8988T (cell line): ENCODE results near the gene PLEKHG4B.
A peak's percentile ranks its signal among the peaks of the same experiment; 100 is the strongest.
"Not testable (repeated sequence)": the region's sequence is repeated elsewhere in the genome, so short reads cannot be mapped to it uniquely, and the experiment has no call there.

Source experiments
- DNase-seq: peaks from one replicate; pipeline ENCODE4 v3.0.0; 2011

The PLEKHG4B gene

DNA sequence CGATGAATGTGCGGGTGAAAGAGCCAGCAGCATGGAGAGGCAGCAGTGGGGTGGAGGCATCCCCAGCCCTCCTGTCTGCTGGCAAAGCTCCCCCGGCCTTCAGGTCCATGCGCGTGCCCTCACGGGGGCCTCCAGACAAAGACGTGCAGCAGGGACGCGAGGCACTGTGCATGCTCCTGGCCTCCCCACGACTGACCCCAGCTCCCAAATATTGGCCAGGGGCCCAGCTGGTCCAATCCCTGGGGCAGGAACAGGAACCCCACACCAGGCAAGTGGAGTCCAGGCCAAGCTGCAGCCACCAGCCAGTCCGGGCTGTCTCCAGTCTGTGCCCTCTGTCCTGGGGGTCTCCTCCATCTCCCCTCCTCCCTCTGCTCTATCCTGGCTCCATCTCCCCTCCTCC is 65.8 kb downstream of the PLEKHG4B start:
- DNase-seq = no peak

DNA sequence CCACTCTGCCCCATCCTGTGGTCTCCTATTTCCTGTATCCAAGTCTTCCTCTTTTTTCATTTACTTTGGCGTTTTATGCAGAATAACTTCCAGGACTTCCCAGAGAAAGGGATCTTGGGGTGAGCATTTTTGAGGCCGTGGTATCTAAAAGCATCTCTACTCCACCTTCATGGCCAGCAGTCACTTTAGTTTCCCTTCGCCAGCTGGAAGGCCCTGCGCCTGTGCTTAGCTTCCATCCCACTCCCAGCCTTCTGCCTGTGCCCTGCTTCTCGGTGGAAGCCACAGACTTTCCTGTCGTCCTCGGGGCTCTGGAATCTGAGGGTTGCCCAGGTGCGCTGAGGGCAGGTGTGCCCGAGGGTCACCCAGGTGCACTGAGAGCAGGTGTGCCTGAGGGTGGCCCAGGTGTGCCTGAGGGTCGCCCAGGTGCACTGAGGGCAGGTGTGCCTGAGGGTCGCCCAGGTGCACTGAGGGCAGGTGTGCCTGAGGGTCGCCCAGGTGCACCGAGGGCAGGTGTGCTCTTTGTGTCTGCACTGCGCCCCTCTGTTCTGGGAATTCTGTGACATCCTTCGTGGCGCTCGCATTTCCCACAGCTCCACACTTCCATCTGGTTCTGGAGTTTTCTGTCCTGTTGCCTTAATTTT is 67.0 kb downstream of the PLEKHG4B start:
- no peak for DNase-seq

DNA sequence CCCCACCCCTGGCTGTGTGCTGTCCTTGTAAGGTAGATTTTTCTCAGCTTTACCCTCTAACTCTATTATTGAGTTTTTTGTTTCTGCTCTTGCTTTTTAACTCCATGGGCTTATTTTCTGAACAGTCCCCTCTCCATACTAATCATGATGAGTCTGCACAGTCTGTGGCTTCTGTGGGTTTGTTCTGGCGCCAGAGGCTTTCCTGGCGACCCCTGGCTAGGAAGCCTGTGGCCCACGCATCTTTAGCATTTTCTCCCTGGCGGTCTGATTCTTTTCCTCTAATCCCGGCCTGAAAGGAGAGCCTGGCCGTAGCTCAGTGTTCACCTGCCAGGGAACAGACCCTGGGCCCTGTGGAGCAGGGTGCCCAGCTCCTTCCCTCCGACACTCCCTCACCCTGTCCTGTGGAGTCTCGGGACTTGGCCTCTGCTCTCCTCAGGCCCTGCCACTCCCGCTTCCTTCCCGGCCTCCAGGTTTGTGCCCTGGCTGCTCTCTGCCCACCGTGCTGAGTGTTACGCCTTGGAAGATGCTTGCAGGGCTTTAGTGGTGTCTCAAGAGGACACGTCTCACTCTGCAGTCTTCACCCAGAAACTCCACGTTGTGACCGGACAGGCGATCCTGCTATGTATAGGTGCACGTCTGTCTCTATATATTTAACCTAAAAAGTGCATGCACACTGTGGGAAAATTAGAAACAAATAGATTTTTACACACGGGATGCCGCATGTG is 67.6 kb downstream of the PLEKHG4B start:
- peak; percentile 27 for DNase-seq

DNA sequence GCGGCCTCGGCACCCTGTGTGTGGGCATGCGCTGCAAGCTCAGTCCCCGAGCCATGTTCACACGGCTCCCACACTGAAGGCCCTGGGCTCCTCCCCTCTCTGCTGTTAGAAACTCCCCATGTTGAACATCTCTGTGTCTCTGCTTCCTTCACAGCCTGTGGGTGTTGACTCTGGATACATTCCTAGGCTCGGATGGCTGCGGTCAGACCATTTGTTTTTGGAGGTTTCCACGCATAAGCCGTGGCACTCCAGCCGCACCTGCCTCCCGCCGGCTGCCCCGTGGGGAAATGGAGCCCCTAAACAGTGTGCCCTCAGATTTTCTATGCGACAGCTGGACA is 68.2 kb downstream of the PLEKHG4B start:
- peak; percentile 21 for DNase-seq

DNA sequence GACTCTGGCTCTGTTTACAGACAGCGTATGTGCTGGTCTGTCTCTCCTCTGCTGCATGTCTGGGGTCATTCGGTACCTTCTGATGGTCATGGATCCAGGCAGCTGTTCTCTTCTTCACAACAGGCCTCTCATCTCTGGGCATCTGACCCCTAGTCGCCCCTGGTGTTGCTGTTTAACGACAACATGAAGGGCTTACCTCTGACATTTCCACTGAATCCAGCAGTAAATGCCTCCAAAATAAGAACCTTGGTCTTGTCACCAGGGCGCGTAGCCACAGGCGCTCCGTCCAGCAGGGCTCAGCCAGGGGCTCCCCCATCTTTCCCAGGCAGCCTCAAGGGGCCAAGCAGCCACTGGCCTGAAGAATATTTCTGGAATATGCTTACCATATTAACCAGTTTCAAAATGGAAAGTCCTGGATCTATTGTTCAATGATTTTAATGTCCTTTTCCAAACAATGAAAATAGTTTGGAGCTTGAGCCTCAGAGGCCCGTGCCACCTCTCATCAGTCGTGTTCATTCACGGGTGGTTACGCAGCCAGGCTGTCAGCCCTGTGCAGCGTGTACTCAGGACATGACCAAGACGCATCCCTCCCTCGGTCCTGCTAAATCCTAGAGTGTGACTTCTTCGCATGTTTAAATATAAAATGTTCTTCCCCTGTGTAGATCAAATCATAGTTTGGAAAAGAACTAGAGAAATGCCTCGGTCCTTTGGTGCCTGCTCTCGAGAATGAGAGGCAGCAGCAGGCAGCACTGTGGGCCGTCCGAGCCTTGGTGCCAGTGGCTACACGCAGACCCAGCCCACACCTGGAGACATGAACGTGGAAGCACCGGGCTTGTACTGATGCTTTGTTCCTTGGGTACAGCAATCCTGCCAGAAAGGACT is 69.2 kb downstream of the PLEKHG4B start:
- DNase-seq = no peak

DNA sequence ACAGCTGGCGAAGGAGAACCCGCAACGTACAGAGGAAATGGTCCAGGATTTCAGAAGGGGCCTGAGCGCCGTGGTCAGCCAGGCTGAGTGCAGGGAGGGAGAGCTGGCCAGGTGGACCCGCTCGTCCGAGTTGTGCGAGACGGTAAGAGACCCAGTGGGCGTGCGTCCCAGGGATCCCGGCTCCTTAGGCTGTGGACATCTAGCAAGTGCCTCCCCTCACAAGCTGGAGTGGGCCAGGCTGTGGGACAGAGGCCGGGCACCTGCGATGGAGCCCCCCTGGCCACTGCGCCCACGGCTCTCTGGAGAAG is 69.8 kb downstream of the PLEKHG4B start:
- DNase-seq = no peak

DNA sequence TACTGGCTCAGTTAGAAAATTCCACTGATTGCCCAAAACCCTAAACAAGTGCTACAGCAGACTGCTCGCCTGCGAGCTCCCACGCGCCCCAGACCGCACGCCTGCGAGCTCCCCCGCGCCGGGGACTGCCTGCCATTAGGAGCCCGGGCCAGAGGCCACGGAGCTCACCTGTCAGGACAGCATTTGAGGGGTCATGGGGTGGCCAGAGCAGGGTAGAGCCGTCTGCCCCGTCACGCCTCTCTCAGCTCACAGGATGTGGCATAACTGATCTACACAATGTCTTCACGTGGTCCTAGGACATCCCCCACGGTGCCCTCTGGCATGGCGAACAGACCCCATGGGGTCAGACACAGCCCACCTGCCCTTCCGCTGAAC is 70.2 kb downstream of the PLEKHG4B start:
- DNase-seq = no peak

DNA sequence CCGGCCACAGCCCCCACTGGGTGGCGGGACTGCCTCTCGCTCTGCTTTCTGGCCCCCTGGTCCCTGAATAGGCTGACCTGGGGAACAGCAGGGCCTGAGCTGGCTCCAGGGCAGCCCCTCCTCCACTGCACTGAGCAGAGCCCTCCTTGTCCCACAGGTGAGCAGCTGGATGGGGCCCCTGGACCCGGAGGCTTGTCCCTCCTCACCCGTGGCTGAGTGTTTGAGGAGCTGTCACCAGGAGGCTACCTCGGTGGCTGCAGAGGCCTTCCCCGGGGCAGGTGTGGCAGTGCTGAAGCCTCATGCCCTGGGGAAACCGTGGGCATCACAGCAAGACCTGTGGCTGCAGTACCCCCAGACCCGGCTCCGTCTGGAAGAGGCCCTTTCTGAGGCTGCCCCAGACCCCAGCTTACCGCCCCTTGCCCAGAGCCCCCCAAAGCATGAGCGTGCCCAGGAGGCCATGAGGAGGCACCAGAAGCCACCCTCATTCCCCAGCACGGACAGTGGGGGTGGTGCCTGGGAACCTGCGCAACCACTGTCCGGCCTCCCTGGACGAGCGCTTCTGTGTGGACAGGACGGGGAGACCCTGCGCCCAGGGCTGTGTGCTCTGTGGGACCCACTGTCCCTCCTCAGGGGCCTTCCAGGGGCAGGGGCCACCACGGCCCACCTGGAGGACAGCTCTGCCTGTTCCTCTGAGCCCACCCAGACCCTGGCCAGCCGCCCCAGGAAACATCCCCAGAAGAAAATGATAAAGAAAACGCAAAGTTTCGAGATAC is 70.8 kb downstream of the PLEKHG4B start:
- no peak for DNase-seq

DNA sequence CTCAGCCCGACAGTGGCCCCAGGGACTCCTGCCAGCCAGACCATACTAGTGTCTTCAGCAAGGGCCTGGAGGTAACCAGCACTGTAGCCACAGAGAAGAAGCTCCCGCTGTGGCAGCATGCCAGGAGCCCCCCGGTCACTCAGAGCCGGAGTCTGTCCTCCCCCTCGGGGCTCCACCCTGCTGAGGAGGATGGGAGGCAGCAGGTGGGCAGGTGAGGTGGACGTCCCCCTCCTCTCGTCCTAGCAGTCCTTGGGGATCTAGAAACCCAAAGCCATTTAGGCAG is 71.3 kb downstream of the PLEKHG4B start:
- no peak for DNase-seq

DNA sequence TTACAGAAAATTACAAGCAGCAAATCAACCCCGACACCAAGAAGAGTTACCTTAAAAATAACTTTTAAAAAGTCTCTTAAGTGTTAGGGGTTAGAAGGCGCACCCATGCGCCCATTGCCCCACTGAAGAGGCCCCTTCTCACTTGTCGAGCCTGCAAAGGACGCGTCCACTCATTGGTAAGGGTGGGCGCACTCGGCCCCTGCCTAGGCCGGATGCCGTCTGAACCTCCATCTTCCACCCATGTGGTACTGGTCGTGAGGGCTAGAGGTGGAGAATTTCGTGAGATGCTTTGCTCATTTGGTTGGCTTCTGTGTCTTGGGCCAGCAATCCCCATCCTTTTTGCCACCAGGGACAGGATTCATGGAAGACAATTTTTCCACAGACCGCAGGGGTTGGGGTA is 71.9 kb downstream of the PLEKHG4B start:
- DNase-seq = no peak

DNA sequence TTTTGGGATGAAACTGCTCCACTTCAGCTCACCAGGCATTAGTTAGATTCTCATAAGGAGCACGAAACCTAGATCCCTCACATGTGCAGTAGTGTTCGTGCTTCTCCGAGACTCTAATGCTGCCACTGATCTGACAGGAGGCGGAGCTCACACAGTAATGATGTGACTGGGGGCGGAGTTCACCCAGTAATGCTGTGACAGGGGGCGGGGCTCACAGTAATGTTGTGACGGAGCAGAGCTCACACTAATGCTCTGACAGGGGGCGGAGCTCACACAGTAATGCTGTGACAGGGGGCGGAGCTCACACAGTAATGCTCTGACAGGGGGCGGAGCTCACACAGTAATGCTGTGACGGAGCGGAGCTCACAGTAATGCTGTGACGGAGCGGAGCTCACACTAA is 72.3 kb downstream of the PLEKHG4B start:
- no peak for DNase-seq

DNA sequence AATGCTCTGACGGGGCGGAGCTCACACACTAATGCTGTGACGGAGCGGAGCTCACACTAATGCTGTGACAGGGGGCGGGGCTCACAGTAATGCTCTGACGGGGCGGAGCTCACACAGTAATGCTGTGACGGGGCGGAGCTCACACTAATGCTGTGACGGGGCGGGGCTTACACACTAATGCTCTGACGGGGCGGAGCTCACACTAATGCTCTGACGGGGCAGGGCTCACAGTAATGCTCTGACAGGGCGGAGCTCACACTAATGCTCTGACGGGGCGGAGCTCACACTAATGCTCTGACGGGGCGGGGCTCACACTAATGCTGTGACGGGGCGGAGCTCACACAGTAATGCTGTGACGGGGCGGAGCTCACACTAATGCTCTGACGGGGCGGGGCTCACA is 72.8 kb downstream of the PLEKHG4B start:
- not testable (repeated sequence) for DNase-seq

DNA sequence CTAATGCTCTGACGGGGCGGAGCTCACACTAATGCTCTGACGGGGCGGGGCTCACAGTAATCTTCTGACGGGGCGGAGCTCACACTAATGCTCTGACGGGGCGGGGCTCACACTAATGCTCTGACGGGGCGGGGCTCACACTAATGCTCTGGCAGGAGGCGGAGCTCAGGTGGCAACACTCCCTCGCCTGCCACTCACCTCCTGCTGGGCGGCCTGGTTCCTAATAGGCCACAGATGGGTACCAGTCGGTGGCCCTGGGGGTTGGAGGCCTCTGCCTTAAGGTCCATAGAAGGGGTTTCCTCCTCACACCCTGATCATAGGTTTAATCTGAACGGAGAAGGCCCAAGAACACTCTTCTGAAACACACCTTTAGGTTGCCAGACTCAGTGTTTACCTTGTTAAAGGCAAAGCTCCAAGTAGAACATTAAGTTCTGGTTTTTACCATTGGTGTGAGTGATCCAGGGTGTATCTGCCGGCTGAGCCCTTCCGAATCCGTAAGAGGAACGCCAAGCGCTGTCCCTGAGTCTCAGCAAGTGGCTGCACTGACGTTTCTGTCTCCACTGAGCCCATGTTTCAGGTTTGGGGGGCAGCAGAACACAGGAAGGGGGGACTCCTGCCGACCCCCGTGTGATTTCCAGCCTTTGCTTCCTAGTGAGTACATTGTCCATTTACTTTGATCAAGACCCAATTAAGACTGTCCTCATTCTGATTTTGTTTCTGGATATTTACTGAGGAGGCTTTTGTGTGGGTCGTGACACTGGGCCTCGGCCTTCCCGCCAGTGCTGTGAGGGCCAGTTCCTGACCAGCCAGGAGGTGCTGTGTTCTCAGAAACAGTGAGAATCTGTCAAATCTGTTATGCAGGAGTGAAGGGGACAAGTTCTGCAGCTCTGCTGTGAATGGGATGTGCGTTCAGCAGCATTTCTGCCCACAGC is 74.7 kb downstream of the PLEKHG4B start:
- DNase-seq = peak; percentile 33

DNA sequence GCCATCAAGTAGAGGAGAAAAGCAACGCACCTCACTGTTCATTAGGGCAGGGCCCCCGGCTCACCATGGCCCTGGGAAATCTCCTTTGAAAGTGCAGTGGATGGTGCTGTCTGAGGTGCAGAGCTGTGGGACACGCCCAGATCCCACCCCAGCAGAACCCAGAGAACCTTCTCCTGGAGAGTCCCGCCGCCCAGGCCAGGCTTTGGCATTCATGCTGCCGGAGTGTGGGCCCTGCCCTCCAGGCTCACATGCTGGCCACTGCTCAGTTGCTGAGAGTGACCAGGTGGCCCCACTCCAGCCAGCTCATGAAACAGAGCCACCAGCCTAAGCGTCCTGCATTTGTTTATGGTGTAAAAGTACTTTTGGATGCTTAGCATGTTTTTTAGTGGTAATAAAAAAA is 75.5 kb downstream of the PLEKHG4B start:
- peak; percentile 41 for DNase-seq

DNA sequence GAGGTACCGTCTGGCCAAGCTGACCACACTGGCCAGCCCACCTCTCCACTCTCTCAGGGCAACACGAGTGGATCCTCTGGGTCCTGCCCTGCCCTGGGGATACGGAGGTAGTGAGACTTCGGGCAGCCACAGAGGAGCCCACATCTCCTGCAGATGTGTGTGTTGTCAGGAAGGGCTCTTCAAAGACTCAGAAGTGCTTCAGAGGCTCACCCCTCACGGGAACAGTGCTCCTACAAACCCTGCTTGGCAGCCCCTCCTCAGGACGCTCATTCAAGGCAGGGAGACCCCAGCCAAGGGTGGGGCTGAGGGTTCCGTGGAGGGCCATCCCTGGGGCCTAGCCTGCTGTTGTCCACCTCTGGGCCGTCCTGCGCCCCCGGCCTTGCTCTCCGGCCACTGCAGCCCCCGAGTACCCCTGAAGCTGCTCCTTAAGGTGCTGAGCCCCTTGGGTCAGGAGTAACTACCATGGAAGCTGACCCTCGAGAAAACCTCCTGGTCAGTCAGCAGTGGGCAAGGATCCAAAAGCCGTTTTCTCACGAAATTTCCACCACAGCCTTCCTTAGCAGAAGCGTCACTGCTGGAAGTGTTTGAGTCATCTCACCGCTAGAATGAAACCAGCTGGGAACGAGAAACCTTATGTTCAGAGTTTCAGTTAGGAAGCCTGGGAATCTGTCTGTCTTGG is 76.2 kb downstream of the PLEKHG4B start:
- peak; percentile 52 for DNase-seq

DNA sequence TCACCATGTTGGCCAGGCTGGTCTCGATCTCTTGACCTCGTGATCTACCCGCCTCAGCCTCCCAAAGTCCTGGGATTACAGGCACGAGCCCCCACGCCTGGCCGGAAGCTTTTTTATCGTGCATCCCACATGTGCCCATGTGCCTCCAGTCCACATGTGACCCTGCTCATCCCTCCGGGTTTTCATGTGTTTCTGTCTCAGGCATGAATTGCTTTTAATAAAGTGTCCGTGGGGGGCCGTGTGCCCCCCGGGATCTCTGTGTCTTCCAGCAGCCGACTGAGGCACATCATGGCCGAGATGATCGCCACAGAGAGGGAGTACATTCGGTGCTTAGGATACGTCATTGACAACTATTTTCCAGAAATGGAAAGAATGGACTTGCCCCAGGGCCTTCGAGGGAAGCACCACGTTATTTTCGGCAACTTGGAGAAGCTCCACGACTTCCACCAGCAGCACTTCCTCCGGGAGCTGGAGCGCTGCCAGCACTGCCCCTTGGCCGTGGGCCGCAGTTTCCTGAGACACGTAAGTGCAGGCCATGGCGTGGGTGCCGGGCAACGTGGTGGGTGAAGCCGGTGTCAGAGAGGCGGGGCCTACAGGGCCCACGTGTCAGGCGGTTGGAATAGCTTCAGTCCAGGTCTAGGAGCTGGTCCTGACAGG is 77.2 kb downstream of the PLEKHG4B start:
- DNase-seq = peak; percentile 21

DNA sequence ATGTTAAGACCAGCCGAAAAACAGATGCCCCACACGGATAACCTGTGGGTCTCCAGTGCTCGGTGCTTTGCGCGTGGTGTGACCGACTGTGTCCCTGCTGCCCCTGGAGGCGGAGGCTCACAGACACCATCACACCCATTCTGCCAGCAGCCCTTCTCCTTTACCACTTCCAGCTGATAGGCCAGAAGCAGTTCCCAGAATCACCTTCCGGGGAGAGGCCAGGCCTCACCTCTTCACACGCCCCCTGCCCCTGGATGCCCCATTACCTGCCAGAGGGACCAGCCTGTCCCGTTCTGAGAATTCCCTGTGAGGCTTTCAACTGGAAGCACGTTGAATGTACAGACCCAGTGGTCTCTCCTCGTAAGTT is 77.7 kb downstream of the PLEKHG4B start:
- peak; percentile 32 for DNase-seq

DNA sequence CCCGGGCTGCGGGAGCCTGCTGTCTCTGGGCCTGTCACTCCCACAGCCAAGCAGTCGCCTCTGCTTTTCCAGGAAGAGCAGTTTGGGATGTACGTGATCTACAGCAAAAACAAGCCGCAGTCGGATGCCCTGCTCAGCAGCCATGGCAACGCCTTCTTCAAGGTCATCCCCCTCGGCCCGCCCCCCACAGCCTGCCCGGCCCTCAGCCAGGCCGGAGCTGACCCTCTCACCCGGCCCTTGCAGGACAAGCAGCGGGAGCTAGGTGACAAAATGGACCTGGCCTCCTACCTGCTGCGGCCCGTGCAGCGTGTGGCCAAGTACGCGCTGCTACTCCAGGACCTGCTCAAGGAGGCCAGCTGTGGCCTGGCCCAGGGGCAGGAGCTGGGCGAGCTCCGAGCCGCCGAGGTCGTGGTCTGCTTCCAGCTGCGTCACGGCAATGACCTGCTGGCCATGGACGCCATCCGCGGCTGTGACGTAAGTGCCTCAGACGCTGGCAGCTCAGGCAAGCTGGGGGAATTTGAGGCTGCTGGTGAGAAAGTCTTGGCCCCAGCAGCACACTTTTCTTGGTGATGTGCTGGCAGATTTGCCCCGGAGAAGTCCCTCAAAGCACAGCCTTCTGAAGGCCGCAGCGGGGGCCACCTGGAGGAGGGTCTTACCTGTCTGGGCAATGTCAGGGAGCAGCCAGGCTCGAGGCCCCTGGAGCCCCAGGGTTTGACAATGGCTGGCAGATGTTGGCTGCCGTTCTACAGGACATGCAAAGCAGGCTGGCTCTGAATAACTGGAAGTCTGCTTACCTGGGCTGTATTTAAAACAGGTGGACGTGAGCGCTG is 79.2 kb downstream of the PLEKHG4B start:
- peak; percentile 23 for DNase-seq

DNA sequence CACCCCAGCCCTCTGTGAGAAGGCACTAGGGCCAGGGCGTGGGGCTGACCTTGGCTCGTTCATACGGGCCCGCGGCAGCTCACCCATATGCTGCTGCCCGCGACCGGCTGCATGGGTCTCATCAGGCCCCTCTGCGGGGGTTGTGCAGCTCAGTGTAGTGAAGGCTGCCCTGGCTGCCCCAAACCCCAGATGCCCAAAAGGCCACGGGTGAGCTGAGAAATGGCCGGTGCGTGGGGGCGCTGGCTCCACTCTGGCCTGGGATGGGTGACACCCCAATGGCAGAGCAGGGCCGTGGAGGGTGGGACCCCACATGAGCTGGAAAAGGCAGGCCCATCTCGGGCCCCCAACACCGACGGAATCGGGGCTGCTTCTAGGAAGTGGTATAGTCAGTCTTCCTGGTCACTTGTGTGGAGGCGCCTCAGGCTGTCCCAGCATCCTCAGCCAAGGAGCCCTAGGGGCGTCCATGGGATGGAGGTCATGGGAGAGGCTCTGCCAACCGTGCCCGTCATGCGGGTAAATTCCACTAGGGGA is 79.9 kb downstream of the PLEKHG4B start:
- peak; percentile 49 for DNase-seq

DNA sequence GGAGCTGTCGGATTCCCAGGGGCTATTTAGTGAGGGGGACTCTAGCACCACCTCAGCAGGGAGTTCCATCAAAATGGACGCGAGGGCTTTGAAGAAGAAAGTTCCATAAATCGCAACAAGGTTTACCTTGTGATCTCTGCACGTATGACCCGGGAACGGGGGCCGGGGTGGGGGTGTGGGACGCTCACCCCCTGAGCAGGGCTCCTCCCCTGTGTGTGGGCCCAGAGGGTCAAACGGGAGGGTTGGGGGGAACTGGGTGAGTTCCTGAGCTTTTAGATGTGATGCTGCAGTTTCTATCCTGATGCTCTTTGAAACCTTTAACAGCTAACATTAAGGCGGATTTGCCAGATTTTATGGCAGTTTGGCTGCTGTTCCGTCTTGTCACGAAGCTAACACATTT is 80.5 kb downstream of the PLEKHG4B start:
- peak; percentile 13 for DNase-seq
